Ovary (tissue), 3 donors: ENCODE results near the gene FRYL.

Experiments
- EP300 ChIP-seq: sonication (generic); formaldehyde crosslinking; IDR thresholded peaks from one replicate; pipeline ENCODE4 v1.6.1; 2017; ENCODE audit warnings: antibody characterized with exemption
- POLR2A ChIP-seq: fragments of 450-650 bp; IDR thresholded peaks from one replicate; pipeline ENCODE4 v1.6.1; 2017; ENCODE audit warnings: antibody characterized with exemption, mild to moderate bottlenecking, moderate library complexity
- TF ChIP-seq, protein P1 (sequence below), 3 donors: fragments of 450-650 bp in 2 of 3; fragments of 200-600 bp in 1 of 3; IDR thresholded peaks; one replicate each; pipeline versions ENCODE4 v1.5.1 to v1.8.0; 2016 to 2022; ENCODE audit warnings: antibody characterized with exemption in 3 of 3, mild to moderate bottlenecking in 1 of 3
- donor health status: DM: no; HTN: no; CAD: no.

DNA sequence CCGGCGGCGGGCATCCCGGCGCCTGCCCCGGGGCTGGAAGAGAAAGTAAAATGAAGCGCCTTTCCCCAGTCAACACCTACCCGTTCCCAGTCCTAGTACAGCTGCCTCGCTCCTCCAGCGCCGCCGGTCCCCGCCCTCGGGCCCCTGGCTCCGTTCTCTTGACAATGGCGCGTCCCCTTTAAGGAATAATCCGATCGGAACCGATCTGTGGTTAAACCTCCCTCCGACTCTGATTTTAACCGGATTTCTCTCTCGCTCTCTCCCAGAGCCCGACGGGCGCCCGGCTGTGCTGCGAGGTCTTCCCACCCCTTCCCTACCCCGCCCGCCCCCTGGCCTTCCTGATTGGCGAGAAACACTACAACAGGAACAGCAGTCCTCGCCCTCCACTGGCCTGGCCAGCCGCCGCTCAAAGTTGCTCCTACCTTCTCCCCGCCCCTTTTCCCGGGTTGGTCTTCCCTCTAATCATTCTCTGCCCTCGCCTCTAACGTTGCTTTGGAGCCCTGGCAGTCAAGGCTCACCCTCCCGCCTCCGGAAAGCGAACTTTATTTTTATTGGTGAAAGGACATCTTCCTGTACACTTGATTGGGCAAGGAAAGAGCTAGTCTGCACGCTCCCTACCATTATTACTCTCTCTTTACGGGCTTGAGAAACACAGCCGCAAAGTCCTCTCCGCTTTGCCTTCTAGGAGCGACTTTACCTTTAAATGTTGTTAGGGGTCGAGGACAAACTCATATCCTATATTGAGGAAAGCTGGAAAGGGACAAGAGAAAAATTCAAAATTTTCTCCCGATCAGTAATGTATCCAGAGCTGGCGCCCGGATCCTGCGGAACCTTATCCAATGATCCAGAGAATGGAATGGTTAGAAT lies at the start of gene FRYL:
- TF ChIP-seq, protein P1, sequence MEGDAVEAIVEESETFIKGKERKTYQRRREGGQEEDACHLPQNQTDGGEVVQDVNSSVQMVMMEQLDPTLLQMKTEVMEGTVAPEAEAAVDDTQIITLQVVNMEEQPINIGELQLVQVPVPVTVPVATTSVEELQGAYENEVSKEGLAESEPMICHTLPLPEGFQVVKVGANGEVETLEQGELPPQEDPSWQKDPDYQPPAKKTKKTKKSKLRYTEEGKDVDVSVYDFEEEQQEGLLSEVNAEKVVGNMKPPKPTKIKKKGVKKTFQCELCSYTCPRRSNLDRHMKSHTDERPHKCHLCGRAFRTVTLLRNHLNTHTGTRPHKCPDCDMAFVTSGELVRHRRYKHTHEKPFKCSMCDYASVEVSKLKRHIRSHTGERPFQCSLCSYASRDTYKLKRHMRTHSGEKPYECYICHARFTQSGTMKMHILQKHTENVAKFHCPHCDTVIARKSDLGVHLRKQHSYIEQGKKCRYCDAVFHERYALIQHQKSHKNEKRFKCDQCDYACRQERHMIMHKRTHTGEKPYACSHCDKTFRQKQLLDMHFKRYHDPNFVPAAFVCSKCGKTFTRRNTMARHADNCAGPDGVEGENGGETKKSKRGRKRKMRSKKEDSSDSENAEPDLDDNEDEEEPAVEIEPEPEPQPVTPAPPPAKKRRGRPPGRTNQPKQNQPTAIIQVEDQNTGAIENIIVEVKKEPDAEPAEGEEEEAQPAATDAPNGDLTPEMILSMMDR (IDR thresholded peaks at IDR 0.05): no peak
- TF ChIP-seq POLR2A (peak; percentile 41), EP300 (no peak)
